22Rv1 (cell line): ENCODE results near the gene OTX2.

ENCODE experiments used
- ZFX ChIP-seq: fragments of 450-650 bp; IDR thresholded peaks from 2 replicates; pipeline ENCODE4 v1.6.1; 2017; ENCODE audit warnings: antibody characterized with exemption, borderline replicate concordance
- TF ChIP-seq, protein P1 (sequence below): fragments of 450-650 bp; IDR thresholded peaks from 2 replicates; pipeline ENCODE4 v1.5.1; 2017; ENCODE audit warnings: mild to moderate bottlenecking

- TF ChIP-seq, protein P1, sequence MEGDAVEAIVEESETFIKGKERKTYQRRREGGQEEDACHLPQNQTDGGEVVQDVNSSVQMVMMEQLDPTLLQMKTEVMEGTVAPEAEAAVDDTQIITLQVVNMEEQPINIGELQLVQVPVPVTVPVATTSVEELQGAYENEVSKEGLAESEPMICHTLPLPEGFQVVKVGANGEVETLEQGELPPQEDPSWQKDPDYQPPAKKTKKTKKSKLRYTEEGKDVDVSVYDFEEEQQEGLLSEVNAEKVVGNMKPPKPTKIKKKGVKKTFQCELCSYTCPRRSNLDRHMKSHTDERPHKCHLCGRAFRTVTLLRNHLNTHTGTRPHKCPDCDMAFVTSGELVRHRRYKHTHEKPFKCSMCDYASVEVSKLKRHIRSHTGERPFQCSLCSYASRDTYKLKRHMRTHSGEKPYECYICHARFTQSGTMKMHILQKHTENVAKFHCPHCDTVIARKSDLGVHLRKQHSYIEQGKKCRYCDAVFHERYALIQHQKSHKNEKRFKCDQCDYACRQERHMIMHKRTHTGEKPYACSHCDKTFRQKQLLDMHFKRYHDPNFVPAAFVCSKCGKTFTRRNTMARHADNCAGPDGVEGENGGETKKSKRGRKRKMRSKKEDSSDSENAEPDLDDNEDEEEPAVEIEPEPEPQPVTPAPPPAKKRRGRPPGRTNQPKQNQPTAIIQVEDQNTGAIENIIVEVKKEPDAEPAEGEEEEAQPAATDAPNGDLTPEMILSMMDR: no peak
- no peak for TF ChIP-seq ZFX
Observed at GRCh38 chr14:56816574-56817391, 6.5 kb upstream of the OTX2 start.
